Measurements from ENCODE around the gene ZNF384. TPM values are rescaled to one million over a fixed set of nuclear protein-coding genes. Genes with fewer than 3 reads are reported as not detected.

ZNF384 gene
- total and polyA plus RNA-seq, 2 experiments from 2014 or later = 44.1 to 44.9 TPM

DNA sequence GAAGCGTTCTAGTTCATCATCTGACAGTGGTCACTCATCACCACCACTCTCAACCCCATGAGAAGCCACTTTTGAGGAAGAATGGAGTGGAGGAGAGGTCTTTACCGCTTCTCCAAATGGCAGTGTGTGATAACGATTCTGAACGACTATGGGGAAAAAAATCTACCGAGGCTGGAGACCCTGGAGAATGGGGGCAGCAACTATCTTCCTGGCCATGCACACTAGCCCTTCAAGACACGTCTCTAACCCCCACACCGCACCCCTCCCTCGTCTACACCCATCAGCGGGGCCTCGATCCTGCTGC is 26.6 kb downstream of the ZNF384 start:
- Histone ChIP-seq H3K27me3 (no peaks in the 10 kb centered on the region), H3K4me3 (peak overlapping the region; percentile 78), H3K9me3 (ENCODE audit: low read depth) (no peaks in the 10 kb centered on the region), H3K36me3 (peaks cover 7% of the 10 kb centered on the region), H3K27ac (peak overlapping the region; percentile 78), H3K4me1 (ENCODE audit: low read depth) (peaks cover 7% of the 10 kb centered on the region)
- TF ChIP-seq, protein P1, sequence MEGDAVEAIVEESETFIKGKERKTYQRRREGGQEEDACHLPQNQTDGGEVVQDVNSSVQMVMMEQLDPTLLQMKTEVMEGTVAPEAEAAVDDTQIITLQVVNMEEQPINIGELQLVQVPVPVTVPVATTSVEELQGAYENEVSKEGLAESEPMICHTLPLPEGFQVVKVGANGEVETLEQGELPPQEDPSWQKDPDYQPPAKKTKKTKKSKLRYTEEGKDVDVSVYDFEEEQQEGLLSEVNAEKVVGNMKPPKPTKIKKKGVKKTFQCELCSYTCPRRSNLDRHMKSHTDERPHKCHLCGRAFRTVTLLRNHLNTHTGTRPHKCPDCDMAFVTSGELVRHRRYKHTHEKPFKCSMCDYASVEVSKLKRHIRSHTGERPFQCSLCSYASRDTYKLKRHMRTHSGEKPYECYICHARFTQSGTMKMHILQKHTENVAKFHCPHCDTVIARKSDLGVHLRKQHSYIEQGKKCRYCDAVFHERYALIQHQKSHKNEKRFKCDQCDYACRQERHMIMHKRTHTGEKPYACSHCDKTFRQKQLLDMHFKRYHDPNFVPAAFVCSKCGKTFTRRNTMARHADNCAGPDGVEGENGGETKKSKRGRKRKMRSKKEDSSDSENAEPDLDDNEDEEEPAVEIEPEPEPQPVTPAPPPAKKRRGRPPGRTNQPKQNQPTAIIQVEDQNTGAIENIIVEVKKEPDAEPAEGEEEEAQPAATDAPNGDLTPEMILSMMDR (IDR thresholded peaks at IDR 0.05; ENCODE audit: low read depth, low read length) = no peak
- no peak for DNase-seq (ENCODE audit: low read depth in 1 of 2, low spot score in 1 of 2)

DNA sequence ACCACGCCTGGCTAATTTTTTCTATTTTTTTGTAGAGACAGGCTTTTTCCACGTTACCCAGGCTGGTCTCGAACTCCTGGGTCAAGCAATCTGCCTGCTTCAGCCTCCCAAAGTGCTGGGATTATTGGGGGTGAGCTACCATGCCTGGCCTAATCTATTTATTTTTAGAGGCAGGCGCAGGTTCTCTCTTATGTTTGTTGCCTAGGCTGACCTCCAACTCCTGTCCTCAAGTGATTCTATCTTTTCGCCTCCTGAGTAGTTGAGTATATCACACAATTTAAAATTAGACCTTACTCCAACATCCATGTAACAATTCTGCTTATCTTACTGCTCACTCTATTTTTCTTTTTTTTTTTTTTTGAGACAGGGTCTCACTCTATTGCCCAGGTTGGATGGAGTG is 35.2 kb downstream of the ZNF384 start:
- H3K4me1 ChIP-seq (ENCODE audit: low read depth) = no peaks in the 10 kb centered on the region
- H3K9me3 ChIP-seq (ENCODE audit: low read depth) = no peaks in the 10 kb centered on the region
- DNase-seq (ENCODE audit: low read depth in 1 of 2, low spot score in 1 of 2) = no peak
- peaks cover 26% of the 10 kb centered on the region for H3K36me3 ChIP-seq
- H3K27ac ChIP-seq = no peak overlapping the region
- no peak overlapping the region for H3K4me3 ChIP-seq
- TF ChIP-seq, protein P1 (IDR thresholded peaks at IDR 0.05; ENCODE audit: low read depth, low read length) = no peak
- H3K27me3 ChIP-seq = no peaks in the 10 kb centered on the region

DNA sequence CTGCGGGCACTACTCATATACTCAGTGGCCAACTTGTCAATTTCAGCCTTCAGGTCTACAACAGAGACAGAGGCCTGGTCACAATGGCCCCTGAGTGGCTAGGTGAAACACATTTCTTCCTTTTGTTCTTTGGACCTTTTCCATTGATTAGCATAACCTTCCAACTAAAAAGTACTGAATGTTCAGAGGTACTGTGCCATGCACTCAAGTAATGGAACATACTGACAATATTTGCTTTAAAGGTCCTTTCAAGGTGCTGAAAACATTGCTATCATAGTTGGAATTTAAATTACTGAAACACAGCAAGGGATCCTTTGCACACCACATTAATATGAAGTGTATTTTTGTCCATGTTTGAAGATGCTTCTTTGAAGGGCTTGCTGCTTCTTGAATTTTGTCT is 35.8 kb downstream of the ZNF384 start:
- Histone ChIP-seq H3K4me3 (no peak overlapping the region), H3K27me3 (no peaks in the 10 kb centered on the region), H3K4me1 (ENCODE audit: low read depth) (no peaks in the 10 kb centered on the region), H3K36me3 (peaks cover 26% of the 10 kb centered on the region), H3K27ac (no peak overlapping the region), H3K9me3 (ENCODE audit: low read depth) (no peaks in the 10 kb centered on the region)
- no peak for DNase-seq (ENCODE audit: low read depth in 1 of 2, low spot score in 1 of 2)
- TF ChIP-seq, protein P1 (IDR thresholded peaks at IDR 0.05; ENCODE audit: low read depth, low read length) = no peak

DNA sequence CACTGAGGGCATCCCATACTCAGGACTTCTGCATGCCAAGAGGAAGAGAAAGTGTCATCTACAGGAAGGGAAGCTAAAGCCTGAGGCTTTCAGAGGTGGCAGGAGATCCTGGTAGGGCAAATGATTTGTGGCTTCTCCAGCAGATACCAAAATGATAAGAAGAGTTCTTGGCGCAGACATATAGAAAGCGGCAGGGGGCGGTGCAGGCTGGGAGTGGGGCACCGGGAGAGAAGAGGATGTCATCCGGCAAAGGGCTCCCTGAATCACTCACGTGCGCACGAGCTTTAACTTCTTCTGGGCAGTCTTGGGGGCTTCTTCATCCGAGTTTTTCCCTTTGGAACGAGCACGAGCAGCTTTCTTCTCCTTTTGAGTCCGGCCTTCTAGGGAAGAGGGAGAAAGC is 36.8 kb downstream of the ZNF384 start:
- no peak for DNase-seq (ENCODE audit: low read depth in 1 of 2, low spot score in 1 of 2)
- H3K36me3 ChIP-seq = peaks cover 26% of the 10 kb centered on the region
- TF ChIP-seq, protein P1 (IDR thresholded peaks at IDR 0.05; ENCODE audit: low read depth, low read length) = no peak
- H3K4me1 ChIP-seq (ENCODE audit: low read depth) = no peaks in the 10 kb centered on the region
- H3K27me3 ChIP-seq = no peaks in the 10 kb centered on the region
- H3K9me3 ChIP-seq (ENCODE audit: low read depth) = no peaks in the 10 kb centered on the region
- no peak overlapping the region for H3K27ac ChIP-seq
- H3K4me3 ChIP-seq = no peak overlapping the region

DNA sequence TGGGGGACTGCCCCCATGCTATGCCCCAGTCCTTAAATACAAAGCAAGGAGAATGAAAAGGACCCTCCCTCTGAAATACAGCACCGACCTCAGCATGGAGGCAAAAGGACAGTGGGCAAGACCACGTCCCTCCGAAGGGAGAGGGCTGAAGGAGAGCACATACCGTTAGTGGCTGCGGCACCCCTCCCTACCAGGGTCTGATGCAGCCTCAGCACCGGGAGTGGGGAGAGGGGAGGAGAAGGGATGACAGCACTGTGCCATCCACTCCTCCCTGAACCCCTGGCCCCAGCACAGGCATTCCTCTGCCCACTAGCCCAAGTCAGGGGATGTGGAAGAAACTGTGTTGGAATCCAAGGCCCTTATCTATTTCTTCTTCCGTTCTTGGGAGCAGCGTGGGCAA is 38.3 kb downstream of the ZNF384 start:
- H3K27ac ChIP-seq = no peak overlapping the region
- no peaks in the 10 kb centered on the region for H3K9me3 ChIP-seq (ENCODE audit: low read depth)
- peaks cover 19% of the 10 kb centered on the region for H3K36me3 ChIP-seq
- TF ChIP-seq, protein P1 (IDR thresholded peaks at IDR 0.05; ENCODE audit: low read depth, low read length) = no peak
- DNase-seq (ENCODE audit: low read depth in 1 of 2, low spot score in 1 of 2) = no peak
- H3K4me3 ChIP-seq = no peak overlapping the region
- no peaks in the 10 kb centered on the region for H3K27me3 ChIP-seq
- no peaks in the 10 kb centered on the region for H3K4me1 ChIP-seq (ENCODE audit: low read depth)

DNA sequence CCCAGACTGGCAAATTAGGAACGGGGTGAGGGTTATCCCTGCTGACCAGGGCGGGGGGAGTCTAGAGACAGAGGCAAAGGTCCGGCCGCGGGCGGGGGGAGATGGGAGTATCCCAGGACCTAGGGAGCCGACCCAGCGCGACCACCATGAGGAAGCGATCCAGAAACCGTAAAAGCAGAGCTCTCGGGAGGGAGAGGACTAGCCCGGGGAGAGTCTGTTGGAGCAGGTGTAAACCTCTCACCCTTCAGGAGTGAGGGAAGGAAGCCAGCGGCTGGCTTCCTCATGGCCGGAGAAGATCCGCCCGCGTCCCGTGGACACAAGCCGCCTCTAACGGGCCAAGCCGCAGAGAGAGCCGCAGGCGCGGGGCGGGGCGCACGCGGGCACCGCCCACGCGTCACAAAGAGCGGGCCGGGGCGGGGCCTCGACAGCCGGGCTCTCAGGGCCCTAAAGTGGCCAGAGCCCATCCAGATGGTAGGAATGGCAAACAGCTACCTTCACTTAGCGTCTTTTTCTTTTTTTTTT is 42.0 kb downstream of the ZNF384 start, which contains the start of gene ACRBP:
TSS of gene ACRBP (minus strand) at position 350 of the 522 bp plus-strand sequence. CDS start at position 284, 66 bp downstream.
- H3K9me3 ChIP-seq (ENCODE audit: low read depth) = no peaks in the 10 kb centered on the region
- no peaks in the 10 kb centered on the region for H3K27me3 ChIP-seq
- peak; percentile 74 to 88 for DNase-seq (ENCODE audit: low read depth in 1 of 2, low spot score in 1 of 2)
- peak within 1 kb of the TSS; percentile 30 for H3K4me3 ChIP-seq
- peaks cover 9% of the 10 kb centered on the region for H3K36me3 ChIP-seq
- TF ChIP-seq, protein P1 (IDR thresholded peaks at IDR 0.05; ENCODE audit: low read depth, low read length) = no peak
- H3K27ac ChIP-seq = no peak within 1 kb of the TSS
- no peaks in the 10 kb centered on the region for H3K4me1 ChIP-seq (ENCODE audit: low read depth)
